NCI-H446 (cell line): ENCODE data around the gene YBX3.

Experiments
- DNase-seq, 2 experiments: peaks; one replicate each; lab custom pipeline; 2025; lab: John Stamatoyannopoulos, UW

Gene YBX3

DNA sequence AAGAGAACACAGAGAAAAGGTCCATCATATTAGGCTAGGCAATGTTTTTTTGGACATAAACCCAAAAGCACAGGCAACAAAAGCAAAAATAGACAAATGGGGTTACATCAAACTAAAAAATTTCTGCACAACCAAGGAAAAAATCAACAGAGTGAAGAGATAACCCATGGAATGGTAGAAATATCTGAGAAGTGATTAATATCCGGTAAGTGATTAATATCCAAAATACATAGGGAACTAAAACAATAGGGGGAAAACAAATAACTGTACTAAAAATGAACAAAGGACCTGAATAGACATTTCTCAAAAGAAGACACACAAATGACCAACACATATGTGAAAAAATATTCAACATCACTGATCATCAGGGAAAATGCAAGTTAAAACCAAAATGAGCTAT is 53.6 kb downstream of the YBX3 start:
- DNase-seq: no peak

DNA sequence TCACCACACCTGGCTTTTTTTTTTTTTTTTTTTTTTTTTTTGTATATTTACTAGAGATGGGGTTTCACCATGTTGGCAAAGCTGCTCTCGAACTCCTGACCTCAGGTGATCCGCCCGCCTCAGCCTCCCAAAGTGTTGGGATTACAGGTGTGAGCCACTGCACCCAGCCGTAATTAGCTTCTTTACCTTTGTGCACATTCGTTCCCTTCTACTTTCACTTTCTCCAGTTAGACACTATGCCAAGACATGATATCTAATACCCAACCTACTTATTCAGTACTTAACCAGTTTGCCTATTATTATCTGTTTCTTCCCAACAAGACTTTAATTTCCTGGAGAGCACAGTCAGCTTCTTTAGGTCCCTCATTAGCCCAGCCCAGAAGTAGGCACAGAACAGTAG is 54.6 kb downstream of the YBX3 start:
- DNase-seq: no peak

DNA sequence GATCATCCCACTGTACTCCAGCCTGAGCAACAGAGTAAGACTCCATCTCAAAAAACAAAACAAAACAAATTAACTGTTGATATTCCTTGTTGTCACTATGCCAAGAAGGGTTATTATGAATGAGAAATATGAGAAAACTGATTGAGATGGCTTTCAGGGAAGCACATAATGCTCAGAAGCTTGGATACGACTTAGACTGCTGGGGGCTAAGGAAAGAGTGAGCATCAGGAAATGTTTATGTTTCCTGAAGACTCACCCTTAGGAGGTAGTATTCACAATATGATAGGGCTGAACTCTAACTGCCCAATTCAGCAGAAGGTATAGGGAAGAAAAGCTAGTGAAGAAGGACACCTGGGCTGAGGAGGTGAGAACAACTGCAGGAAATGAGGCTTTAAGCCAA is 55.5 kb downstream of the YBX3 start:
- DNase-seq: no peak

DNA sequence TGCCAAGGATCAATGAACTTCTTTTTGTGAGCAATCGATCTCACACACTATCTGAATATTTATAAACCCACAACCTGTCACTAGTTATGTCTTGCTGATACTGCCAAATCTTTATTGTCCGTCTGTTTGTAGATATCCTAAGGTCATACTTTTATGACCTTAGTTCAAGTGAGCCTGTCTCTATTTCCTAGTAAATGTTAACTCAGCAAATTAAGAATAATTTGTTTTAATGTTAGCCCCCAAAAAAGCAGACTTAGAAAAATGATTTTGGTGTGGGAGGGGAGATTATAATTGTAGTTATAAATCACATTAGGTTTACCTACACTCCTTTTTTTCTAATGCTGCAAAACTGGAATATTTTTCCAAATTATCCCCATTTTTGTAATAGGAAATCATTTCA is 58.6 kb downstream of the YBX3 start:
- no peak for DNase-seq

DNA sequence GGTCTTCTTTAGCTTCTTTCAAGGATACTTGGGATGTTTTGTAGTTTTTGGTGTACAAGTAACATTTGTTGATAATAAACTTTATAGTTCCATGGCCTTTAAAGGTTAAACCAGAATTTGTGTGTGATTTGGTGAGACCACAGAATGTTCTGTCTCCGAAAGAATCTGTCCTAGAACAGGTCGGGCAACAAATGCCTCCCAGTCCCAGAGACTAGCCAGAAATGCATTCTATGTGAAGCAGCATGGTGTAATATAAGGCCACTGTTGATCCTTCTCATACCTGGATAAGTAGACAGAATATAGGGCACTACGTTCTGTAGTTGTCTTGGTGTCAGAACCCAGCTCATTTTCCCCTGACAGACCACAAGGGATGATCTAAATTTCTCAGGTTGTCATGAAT is 59.3 kb downstream of the YBX3 start:
- DNase-seq: no peak

DNA sequence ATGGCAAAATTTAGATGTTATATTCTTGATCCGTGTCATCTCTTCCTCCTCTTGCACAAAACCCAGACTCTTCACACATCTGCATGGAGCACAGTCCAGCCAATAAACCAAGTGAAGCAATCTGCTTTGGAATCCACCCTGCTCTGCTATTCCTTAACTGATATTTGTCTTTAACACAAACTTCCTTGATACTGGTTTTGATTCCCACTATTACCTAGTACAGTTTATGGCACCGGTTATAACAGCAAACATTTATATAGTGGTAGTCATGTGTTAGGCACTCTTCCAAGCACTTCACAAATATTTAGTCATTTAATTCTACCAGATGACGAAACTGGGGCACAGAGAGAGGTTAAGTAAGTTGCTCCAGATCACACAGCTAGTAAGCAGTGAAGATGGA is 61.8 kb downstream of the YBX3 start:
- no peak for DNase-seq

DNA sequence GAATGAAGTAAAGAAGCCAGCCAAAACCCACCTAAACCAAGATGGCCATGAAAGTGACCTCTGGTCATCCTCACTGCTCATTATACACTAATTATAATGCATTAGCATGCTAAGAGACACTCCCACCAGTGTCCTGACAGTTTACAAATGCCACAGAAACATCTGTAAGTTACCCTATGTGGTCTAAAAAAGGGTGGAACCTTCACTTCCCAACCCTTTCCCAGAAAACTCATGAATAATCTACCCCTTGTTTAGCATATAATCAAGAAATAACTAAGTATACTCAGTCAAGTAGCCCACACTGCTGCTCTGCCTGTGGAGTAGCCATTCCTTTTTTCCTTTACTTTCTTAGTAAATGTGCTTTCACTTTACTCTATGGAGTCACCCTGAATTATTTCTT is 69.1 kb downstream of the YBX3 start:
- DNase-seq: no peak

DNA sequence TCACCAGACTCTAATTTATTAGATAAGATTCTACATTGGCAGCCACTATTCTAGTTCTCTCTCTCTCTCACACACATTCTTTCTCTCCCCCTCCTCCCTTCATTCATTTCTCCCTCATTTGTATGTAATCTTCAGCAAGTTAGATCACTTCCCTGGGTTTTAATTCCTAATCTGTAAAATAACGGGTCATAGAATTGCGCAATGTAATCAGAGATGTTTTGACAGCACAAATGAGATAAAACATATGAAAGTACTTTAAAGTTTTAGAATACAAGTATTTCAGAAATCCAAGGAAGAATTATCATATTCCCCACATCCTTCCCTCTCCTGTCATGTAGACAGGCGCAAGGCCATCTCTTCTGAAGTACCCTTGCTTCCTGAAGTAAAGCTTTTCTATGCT is 70.9 kb downstream of the YBX3 start:
- no peak for DNase-seq
